Upper lobe of left lung (tissue), 6 donors: ENCODE data around the gene MAGI2. TPM values are rescaled to one million over a fixed set of nuclear protein-coding genes. Genes with fewer than 3 reads are reported as not detected.

Experiments
- ATAC-seq, 2 donors: fragments of 200-7000 bp; cut with Tn5 transposase; one replicate each; pipeline ENCODE4 v1.9.1; 2022; ENCODE audit warnings: mild to moderate bottlenecking in 2 of 2, moderate library complexity in 2 of 2; ENCODE audit not compliant: low FRiP score in 2 of 2
- DNase-seq, 2 donors: peaks; one replicate each; pipeline ENCODE4 v3.0.0-alpha.2; 2019 to 2020
- H3K27ac ChIP-seq, 4 donors: fragments of 200-600 bp; sonication (generic); one replicate each; pipeline ENCODE4 v1.5.1; 2016 to 2019
- H3K27me3 ChIP-seq, 4 donors: fragments of 200-600 bp; sonication (generic); one replicate each; pipeline ENCODE4 v1.5.1; 2017 to 2019
- H3K36me3 ChIP-seq, 4 donors: fragments of 200-600 bp; sonication (generic); one replicate each; pipeline ENCODE4 v1.5.1; 2016 to 2019
- H3K4me1 ChIP-seq, 4 donors: fragments of 200-600 bp; sonication (generic); one replicate each; pipeline ENCODE4 v1.5.1; 2018 to 2019
- H3K4me3 ChIP-seq, 4 donors: fragments of 200-600 bp; sonication (generic); one replicate each; pipeline ENCODE4 v1.5.1; 2017 to 2019; ENCODE audit warnings: mild to moderate bottlenecking in 2 of 4, moderate library complexity in 1 of 4
- H3K9me3 ChIP-seq, 4 donors: fragments of 200-600 bp; sonication (generic); one replicate each; pipeline ENCODE4 v1.5.1; 2018 to 2019
- CTCF ChIP-seq, 6 experiments: fragments of 450-650 bp in 4 of 6; fragments of 200-600 bp in 2 of 6; sonication (generic) in 2 of 6; IDR thresholded peaks; one replicate each; pipeline ENCODE4 v1.5.1; 2016 to 2019; ENCODE audit warnings: antibody characterized with exemption in 6 of 6
- EP300 ChIP-seq, 4 donors: sonication (generic); formaldehyde crosslinking; IDR thresholded peaks; one replicate each; pipeline ENCODE4 v1.5.1; 2017; ENCODE audit warnings: antibody characterized with exemption in 4 of 4, control low read depth in 2 of 4
- POLR2A ChIP-seq, 4 donors: fragments of 450-650 bp; IDR thresholded peaks; one replicate each; pipeline ENCODE4 v1.5.1; 2016 to 2017; ENCODE audit warnings: antibody characterized with exemption in 4 of 4, mild to moderate bottlenecking in 2 of 4
- POLR2AphosphoS5 ChIP-seq, 2 donors: sonication (generic); formaldehyde crosslinking; IDR thresholded peaks; one replicate each; pipeline ENCODE4 v1.5.1; 2017; ENCODE audit warnings: antibody characterized with exemption in 2 of 2
- WGBS, 2 donors: methylation state at CpG; one replicate each; pipeline ENCODE4 v1.1.5; 2017 to 2018; 5-methylcytosine and 5-hydroxymethylcytosine counted together
- total RNA-seq, 6 donors: library from RNA; depleted of rRNA in 4 of 6; stranded (reverse); fragments of >200 nt in 4 of 6; gene quantifications; one replicate each; pipeline versions ENCODE4 v1.1.0 to v1.2.1, GENCODE V29; 2016 to 2021
- donor health status: DM: no; HTN: no; CAD: no; lungs with moderate emphysema.
- donor health status: DM: no; HTN: yes; CAD: no; lungs with severe emphysema.

The MAGI2 gene
- total RNA-seq, 6 donors from 2014 or later: 7.9 to 84.9 (median 11.8) TPM

GRCh38 chr7:79495544-79496272, 42.2 kb upstream of the MAGI2 start:
- H3K27me3 ChIP-seq: no peaks in the 10 kb centered on the region
- no peaks in the 10 kb centered on the region for H3K9me3 ChIP-seq
- no peak for TF ChIP-seq POLR2A (IDR thresholded peaks at IDR 0.05)
- TF ChIP-seq EP300 (IDR thresholded peaks at IDR 0.05): no peak
- no peak for TF ChIP-seq POLR2AphosphoS5 (IDR thresholded peaks at IDR 0.05)
- TF ChIP-seq CTCF (IDR thresholded peaks at IDR 0.05): no peak
- H3K4me1 ChIP-seq: no peaks in the 10 kb centered on the region
- no peak for ATAC-seq
- 77% methylated on average over 6 of the region's 6 CpGs for WGBS, 2 donors
- no peak overlapping the region for H3K4me3 ChIP-seq
- no peak overlapping the region for H3K27ac ChIP-seq
- no peaks in the 10 kb centered on the region for H3K36me3 ChIP-seq
- no peak for DNase-seq

GRCh38 chr7:79494046-79494445, 40.6 kb upstream of the MAGI2 start:
- no peaks in the 10 kb centered on the region for H3K4me1 ChIP-seq

GRCh38 chr7:79489371-79489770, 35.9 kb upstream of the MAGI2 start:
- no peaks in the 10 kb centered on the region for H3K4me1 ChIP-seq
- ATAC-seq (no peak), DNase-seq (no peak)
- H3K4me3 ChIP-seq: no peak overlapping the region
- no peak overlapping the region for H3K27ac ChIP-seq
- TF ChIP-seq CTCF (IDR thresholded peaks at IDR 0.05) (no peak), EP300 (IDR thresholded peaks at IDR 0.05) (no peak), POLR2AphosphoS5 (IDR thresholded peaks at IDR 0.05) (no peak), POLR2A (IDR thresholded peaks at IDR 0.05) (no peak)
- H3K9me3 ChIP-seq: no peaks in the 10 kb centered on the region
- H3K36me3 ChIP-seq: no peaks in the 10 kb centered on the region
- H3K27me3 ChIP-seq: no peaks in the 10 kb centered on the region

More at GRCh38 chr7:79494046-79494445, 40.6 kb upstream of the MAGI2 start:
- Histone ChIP-seq H3K4me3 (no peak overlapping the region), H3K36me3 (no peaks in the 10 kb centered on the region), H3K27me3 (no peaks in the 10 kb centered on the region), H3K9me3 (no peaks in the 10 kb centered on the region), H3K27ac (no peak overlapping the region)
- WGBS, 2 donors: 81 to 89% methylated on average over 2 of the region's 2 CpGs
- ATAC-seq (no peak), DNase-seq (no peak)
- TF ChIP-seq EP300 (IDR thresholded peaks at IDR 0.05) (no peak), CTCF (IDR thresholded peaks at IDR 0.05) (no peak), POLR2A (IDR thresholded peaks at IDR 0.05) (no peak), POLR2AphosphoS5 (IDR thresholded peaks at IDR 0.05) (no peak)

GRCh38 chr7:79478386-79478785, 24.9 kb upstream of the MAGI2 start:
- DNase-seq (no peak), ATAC-seq (no peak)
- TF ChIP-seq CTCF (IDR thresholded peaks at IDR 0.05) (no peak), POLR2A (IDR thresholded peaks at IDR 0.05) (no peak), POLR2AphosphoS5 (IDR thresholded peaks at IDR 0.05) (no peak), EP300 (IDR thresholded peaks at IDR 0.05) (no peak)
- no peaks in the 10 kb centered on the region for H3K9me3 ChIP-seq
- H3K4me3 ChIP-seq: no peak overlapping the region
- no peaks in the 10 kb centered on the region for H3K27me3 ChIP-seq
- H3K36me3 ChIP-seq: no peaks in the 10 kb centered on the region
- 89 to 90% methylated on average over 3 of the region's 3 CpGs for WGBS, 2 donors
- no peaks in the 10 kb centered on the region for H3K4me1 ChIP-seq
- H3K27ac ChIP-seq: no peak overlapping the region

GRCh38 chr7:79475455-79475854, 22.0 kb upstream of the MAGI2 start:
- H3K27ac ChIP-seq: no peak overlapping the region
- H3K27me3 ChIP-seq: no peaks in the 10 kb centered on the region
- WGBS, 2 donors: 64 to 69% methylated on average over 1 of the region's 1 CpG
- H3K36me3 ChIP-seq: no peaks in the 10 kb centered on the region
- ATAC-seq (no peak), DNase-seq (no peak)
- H3K4me1 ChIP-seq: no peaks in the 10 kb centered on the region
- TF ChIP-seq CTCF (IDR thresholded peaks at IDR 0.05) (no peak), POLR2A (IDR thresholded peaks at IDR 0.05) (no peak), EP300 (IDR thresholded peaks at IDR 0.05) (no peak), POLR2AphosphoS5 (IDR thresholded peaks at IDR 0.05) (no peak)
- H3K4me3 ChIP-seq: no peak overlapping the region
- no peaks in the 10 kb centered on the region for H3K9me3 ChIP-seq
